IPS-NIHi7 (cell line): ENCODE results near the gene PUS1.
"Not testable (repeated sequence)": the region's sequence is repeated elsewhere in the genome, so short reads cannot be mapped to it uniquely, and the experiment has no call there.

Experiments
- DNase-seq: peaks from one replicate; pipeline ENCODE4 v3.0.0; 2012; ENCODE audit warnings: mixed read lengths; ENCODE audit errors: extremely low spot score

Gene PUS1

GRCh38 chr12:131959641-131960589 lies 30.8 kb downstream of the PUS1 start:
- DNase-seq: no peak

- not testable (repeated sequence) for DNase-seq
Measured at GRCh38 chr12:131960590-131961325, 31.7 kb downstream of the PUS1 start.

GRCh38 chr12:131961328-131961727 lies 32.3 kb downstream of the PUS1 start:
- not testable (repeated sequence) for DNase-seq

GRCh38 chr12:131962069-131962468 lies 33.0 kb downstream of the PUS1 start:
- no peak for DNase-seq

DNA sequence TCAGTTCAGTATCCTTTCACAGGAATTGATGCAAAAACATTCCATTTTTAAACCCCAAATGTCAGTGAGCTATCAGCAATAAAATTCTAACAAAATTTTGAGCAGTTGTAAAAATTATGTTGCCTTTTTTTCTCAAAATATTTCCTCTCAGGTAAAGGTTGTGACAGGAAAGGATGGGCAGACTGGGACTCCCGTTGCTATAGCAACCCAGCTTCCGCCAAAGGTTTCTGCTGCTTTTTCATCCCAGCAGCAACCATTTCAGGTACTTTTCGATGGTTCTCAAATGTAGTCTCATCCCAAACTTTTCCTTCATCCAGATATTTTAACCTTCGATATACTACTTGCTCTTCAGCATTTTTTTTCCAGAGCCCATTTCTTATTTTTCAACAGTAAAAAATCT lies 34.3 kb downstream of the PUS1 start:
- DNase-seq: no peak

GRCh38 chr12:131965073-131965472 lies 36.0 kb downstream of the PUS1 start:
- no peak for DNase-seq

- DNase-seq: no peak
Measured at GRCh38 chr12:131971226-131971625, 42.1 kb downstream of the PUS1 start.

DNA sequence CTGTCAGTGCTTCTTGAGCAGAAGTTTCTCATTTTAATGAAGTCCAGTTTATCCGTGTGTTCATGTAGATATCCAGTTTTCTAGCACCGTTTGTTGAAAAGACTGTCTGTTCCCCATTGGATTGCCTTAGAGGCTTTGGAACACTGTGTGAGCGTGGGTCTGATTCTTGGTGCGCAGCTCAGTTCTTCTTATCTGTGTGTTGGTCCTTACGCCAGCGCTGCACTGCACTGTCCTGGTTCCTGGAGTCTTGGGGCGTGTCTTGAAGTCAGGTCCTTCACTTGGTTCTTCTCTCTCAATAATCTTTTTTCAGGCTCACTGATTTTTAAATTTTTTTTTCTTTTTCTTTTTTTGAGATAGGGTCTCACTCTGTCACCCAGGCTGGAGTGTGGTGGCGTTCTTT lies 46.2 kb downstream of the PUS1 start:
- no peak for DNase-seq

DNA sequence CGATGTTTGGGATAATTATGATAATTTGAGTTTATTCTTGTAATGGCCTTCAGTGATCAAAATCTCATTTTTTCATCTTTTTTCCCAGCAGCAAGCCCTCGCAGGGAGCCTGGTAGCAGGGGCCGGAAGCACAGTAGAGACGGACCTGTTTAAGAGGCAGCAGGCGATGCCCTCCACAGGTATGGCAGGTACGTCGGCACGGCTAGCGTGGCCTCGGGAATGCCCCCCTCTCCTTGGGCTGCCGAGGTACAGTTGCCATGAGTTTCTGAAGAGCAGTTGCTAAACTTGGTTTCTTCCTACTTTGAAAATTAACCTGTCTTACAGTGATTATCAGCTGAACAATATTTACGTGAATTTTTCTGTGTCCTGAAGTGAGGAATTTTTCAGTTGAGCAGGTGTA lies 50.5 kb downstream of the PUS1 start:
- DNase-seq: no peak

GRCh38 chr12:131980263-131980662 lies 51.2 kb downstream of the PUS1 start:
- no peak for DNase-seq

- DNase-seq: no peak
Measured at GRCh38 chr12:131981388-131981787, 52.3 kb downstream of the PUS1 start.

- DNase-seq: no peak
Measured at GRCh38 chr12:131982041-131982440, 53.0 kb downstream of the PUS1 start.

DNA sequence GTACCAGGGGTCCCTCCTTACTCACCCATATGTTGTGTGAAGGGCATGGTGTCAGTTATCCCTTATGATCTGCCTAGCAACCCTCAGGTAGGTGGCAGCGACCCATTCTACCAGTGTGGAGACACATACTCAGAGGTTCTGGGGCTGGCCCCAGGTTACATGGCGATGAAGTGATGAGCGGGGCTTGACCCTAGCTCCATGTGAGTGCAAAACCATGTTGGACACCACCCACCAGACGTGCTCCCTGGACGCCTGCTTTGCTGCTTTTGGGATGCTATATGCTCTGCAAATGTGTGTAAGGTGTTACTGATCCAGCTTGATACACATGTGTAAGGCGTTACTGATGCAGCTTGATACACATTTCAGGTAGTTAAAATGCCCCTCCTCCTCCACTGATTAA lies 54.0 kb downstream of the PUS1 start:
- no peak for DNase-seq

GRCh38 chr12:131983554-131983953 lies 54.5 kb downstream of the PUS1 start:
- DNase-seq: no peak

DNA sequence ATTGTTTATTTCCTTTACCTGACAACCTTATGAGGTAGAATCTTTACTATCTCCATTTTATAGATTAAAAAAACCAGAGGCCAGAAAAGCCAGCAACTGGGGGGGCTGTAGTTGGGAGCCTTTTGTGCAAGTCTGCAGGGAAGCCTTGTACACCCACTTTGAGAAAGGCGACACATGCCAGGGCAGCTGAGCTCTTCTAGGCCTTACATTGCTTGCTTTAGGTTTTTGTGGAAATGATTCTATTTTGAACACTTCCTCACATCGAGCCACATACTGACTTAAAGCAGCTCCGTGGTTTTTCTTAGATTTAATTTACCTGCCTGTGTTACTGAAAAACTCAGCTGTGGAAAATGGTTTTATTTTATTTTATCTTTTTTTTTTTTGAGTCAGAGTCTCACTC lies 55.3 kb downstream of the PUS1 start:
- no peak for DNase-seq

GRCh38 chr12:131985510-131985875 lies 56.4 kb downstream of the PUS1 start:
- not testable (repeated sequence) for DNase-seq

DNA sequence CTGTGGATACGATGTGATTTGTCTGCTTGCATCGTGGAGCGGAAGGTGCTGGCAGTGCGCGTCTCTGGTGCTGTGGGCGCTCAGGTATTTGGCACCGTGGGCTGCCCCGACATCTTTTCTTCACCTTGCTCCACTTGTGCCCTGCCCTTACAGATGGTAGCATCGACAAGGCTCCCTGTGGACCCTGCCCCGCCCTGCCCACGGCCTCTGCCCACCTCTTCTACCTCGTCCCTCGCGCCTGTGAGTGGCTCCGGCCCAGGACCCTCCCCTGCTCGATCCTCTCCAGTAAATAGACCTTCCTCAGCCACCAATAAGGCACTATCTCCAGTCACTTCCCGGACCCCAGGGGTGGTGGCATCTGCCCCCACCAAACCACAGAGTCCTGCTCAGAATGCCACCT lies 57.3 kb downstream of the PUS1 start:
- DNase-seq: no peak

GRCh38 chr12:131986910-131987309 lies 57.8 kb downstream of the PUS1 start:
- no peak for DNase-seq

DNA sequence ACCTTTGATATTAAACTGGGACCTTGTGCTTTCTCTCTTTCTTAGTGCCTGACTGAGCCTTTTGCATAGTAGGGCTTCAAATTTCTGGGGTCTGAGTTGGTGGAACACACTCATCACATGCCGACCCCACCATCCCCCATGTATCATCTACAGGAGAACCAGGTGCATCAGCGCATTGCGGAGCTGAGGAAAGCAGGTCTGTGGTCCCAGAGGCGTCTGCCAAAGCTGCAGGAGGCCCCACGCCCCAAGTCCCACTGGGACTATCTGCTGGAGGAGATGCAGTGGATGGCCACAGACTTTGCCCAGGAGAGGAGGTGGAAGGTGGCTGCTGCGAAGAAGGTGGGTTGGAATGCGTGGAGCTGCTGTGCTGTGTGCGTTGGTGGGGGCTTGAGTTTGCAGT lies 58.5 kb downstream of the PUS1 start:
- DNase-seq: no peak

DNA sequence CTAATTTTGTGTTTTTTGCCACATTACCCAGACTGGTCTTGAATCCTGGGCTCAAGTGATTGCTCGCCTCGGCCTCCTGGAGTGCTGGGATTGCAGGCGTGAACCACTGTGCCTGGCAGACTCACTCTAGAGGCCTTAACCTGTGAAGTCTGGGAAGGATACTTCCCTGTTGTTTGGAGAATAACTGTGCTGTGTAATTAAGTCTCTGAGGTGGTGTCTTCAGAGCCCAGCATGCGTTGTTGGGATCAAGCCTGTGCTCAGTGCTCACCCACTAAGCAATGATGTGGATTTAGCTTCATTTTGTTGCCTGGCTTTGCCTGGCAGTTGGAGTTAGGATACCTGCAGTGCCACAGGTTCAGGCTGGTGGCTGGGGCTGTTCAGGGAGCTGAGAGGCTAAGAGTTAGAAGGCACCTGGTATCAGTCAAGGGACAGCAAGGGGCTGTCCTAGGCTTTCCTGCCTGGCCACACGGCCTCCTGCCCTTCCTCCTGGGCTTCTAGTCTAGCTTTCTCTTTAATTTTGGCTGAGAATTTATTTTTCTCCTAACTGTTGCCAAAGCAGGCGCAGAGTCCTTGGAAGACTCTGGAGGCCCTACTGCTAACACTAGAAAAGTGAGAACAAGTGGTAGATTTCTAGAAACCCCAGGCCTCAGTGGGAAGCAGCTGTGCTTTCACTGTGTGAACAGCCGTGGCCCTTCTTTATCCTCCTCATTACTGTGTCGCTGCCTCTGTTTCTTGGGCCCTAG lies 59.1 kb downstream of the PUS1 start:
- no peak for DNase-seq

GRCh38 chr12:131989021-131989420 lies 59.9 kb downstream of the PUS1 start:
- DNase-seq: no peak
